Measurements from ENCODE around the gene NLRP8. TPM values are rescaled to one million over a fixed set of nuclear protein-coding genes. Genes with fewer than 3 reads are reported as not detected.
"Not testable (repeated sequence)": the region's sequence is repeated elsewhere in the genome, so short reads cannot be mapped to it uniquely, and the experiment has no call there.

The NLRP8 gene
- total RNA-seq, 6 donors from 2014 or later: not detected

- Histone ChIP-seq H3K9me3 (peaks cover 0 to 22% (median 3%) of the 10 kb centered on the region in 4 donors), H3K4me3 (no peak overlapping the region), H3K27ac (no peak overlapping the region), H3K36me3 (no peaks in the 10 kb centered on the region), H3K4me1 (no peaks in the 10 kb centered on the region), H3K27me3 (no peaks in the 10 kb centered on the region)
- TF ChIP-seq, protein P1, sequence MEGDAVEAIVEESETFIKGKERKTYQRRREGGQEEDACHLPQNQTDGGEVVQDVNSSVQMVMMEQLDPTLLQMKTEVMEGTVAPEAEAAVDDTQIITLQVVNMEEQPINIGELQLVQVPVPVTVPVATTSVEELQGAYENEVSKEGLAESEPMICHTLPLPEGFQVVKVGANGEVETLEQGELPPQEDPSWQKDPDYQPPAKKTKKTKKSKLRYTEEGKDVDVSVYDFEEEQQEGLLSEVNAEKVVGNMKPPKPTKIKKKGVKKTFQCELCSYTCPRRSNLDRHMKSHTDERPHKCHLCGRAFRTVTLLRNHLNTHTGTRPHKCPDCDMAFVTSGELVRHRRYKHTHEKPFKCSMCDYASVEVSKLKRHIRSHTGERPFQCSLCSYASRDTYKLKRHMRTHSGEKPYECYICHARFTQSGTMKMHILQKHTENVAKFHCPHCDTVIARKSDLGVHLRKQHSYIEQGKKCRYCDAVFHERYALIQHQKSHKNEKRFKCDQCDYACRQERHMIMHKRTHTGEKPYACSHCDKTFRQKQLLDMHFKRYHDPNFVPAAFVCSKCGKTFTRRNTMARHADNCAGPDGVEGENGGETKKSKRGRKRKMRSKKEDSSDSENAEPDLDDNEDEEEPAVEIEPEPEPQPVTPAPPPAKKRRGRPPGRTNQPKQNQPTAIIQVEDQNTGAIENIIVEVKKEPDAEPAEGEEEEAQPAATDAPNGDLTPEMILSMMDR (IDR thresholded peaks at IDR 0.05): no peak
- TF ChIP-seq POLR2AphosphoS5 (IDR thresholded peaks at IDR 0.05): no peak
- no peak for TF ChIP-seq EP300 (IDR thresholded peaks at IDR 0.05)
- no peak for TF ChIP-seq POLR2A (IDR thresholded peaks at IDR 0.05)
- DNase-seq (no peak), ATAC-seq (ENCODE audit: low FRiP score in 2 of 2) (no peak)
- WGBS, 2 donors: 74 to 77% methylated on average over 5 of the region's 5 CpGs
These were observed 24.1 kb upstream of the NLRP8 start for GRCh38 chr19:55923556-55923955.

DNA sequence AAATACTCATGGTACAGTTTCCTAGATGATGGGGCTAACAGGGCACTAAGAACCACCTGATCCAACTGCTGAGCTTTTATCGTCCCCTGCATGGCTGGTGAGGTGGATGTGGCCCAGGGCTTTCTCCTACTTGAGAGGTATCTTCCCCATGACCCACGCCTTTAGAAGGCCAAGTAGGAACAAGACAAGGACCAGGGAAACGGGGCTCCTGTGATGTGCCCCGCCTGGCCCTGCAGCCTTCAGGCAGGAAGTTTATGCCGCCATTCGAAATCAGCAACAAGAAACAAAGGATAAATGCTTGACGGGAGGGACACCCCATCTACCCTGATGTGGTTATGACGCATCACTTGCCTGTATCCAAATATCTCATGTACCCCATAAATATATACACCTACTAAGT, 19.6 kb upstream of the NLRP8 start:
- WGBS, 2 donors: 83 to 87% methylated on average over 7 to 8 of the region's 8 CpGs
- Histone ChIP-seq H3K4me3 (no peak overlapping the region), H3K9me3 (peaks cover 0 to 15% (median 3%) of the 10 kb centered on the region in 4 donors), H3K27ac (no peak overlapping the region), H3K27me3 (no peaks in the 10 kb centered on the region), H3K36me3 (no peaks in the 10 kb centered on the region), H3K4me1 (no peaks in the 10 kb centered on the region)
- TF ChIP-seq POLR2AphosphoS5 (IDR thresholded peaks at IDR 0.05) (no peak), EP300 (IDR thresholded peaks at IDR 0.05) (no peak), POLR2A (IDR thresholded peaks at IDR 0.05) (no peak)
- TF ChIP-seq, protein P1 (IDR thresholded peaks at IDR 0.05): no peak
- ATAC-seq (ENCODE audit: low FRiP score in 2 of 2) (no peak), DNase-seq (no peak)

- H3K27ac ChIP-seq; H3K36me3 ChIP-seq; H3K4me1 ChIP-seq; H3K27me3 ChIP-seq; DNase-seq; H3K9me3 ChIP-seq; H3K4me3 ChIP-seq; ATAC-seq (ENCODE audit: low FRiP score in 2 of 2): not testable (repeated sequence)
- WGBS, 2 donors: 87 to 93% methylated on average over 5 of the region's 5 CpGs
These were observed 18.4 kb upstream of the NLRP8 start for GRCh38 chr19:55929258-55929657.

DNA sequence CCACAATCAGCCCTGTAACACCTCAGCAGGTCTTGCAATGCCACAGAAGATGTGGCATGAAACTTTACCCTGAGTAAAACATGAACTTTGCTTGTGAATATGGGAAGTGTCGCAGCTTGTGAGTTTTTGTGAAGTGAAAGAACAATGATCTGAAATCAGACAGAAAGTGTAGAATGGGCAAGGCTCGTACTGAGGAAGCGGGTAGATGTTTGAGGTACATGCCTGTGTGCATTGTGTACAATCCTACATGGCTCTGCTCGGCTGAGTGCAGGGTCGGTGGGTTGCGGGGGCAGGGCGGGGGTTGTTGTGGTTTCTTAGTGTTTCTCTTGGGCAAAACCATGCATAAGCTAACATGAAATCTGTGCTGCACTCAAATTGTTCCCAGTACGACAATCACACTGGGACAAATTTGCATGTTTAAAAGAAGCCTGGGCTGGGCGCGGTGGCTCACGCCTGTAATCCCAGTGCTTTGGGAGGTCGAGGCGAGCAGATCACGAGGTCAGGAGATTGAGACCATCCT, 16.6 kb upstream of the NLRP8 start:
- Histone ChIP-seq H3K9me3 (no peaks in the 10 kb centered on the region), H3K4me1 (no peaks in the 10 kb centered on the region), H3K36me3 (no peaks in the 10 kb centered on the region), H3K27me3 (no peaks in the 10 kb centered on the region), H3K4me3 (no peak overlapping the region), H3K27ac (no peak overlapping the region)
- no peak for TF ChIP-seq POLR2A (IDR thresholded peaks at IDR 0.05)
- no peak for TF ChIP-seq POLR2AphosphoS5 (IDR thresholded peaks at IDR 0.05)
- TF ChIP-seq EP300 (IDR thresholded peaks at IDR 0.05): no peak
- TF ChIP-seq, protein P1 (IDR thresholded peaks at IDR 0.05): no peak
- ATAC-seq (ENCODE audit: low FRiP score in 2 of 2) (no peak), DNase-seq (no peak)
- WGBS, 2 donors: 86 to 88% methylated on average over 14 of the region's 14 CpGs

DNA sequence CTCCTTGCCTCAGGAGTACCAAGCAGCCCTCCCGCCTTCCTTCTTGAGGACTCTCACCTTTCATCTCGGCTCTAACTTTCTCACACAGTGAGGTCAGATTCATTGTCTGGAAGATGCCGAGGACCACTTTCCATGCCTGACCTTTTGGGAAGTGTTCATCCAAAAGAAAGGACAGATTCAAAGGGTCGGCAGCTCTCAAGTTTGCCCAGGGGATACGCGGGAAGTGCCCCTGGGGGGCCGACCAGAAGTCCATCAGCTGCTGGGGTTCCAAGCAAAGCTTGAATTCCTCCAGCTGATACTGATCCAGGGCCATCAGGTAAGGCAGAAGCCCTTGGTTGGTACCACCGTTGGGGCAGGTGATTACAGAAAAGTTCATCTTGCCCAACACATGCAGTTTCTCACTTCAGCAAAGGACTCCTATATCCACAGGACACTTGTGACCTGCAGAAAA, 15.7 kb upstream of the NLRP8 start, which contains the start of gene NLRP13:
Gene NLRP13 (minus strand): TSS at position 401 of the 451 bp plus-strand sequence. CDS start 25 bp downstream, at position 376.
- WGBS, 2 donors: 89 to 92% methylated on average over 7 to 8 of the region's 8 CpGs
- H3K36me3 ChIP-seq: no peaks in the 10 kb centered on the region
- DNase-seq (no peak), ATAC-seq (ENCODE audit: low FRiP score in 2 of 2) (no peak)
- no peaks in the 10 kb centered on the region for H3K27me3 ChIP-seq
- TF ChIP-seq POLR2A (IDR thresholded peaks at IDR 0.05): no peak
- TF ChIP-seq, protein P1 (IDR thresholded peaks at IDR 0.05): no peak
- H3K27ac ChIP-seq: no peak within 1 kb of the TSS
- no peak within 1 kb of the TSS for H3K4me3 ChIP-seq
- H3K9me3 ChIP-seq: no peaks in the 10 kb centered on the region
- no peaks in the 10 kb centered on the region for H3K4me1 ChIP-seq
